ENCODE results near the gene TACC2.

Gene TACC2

GRCh38 chr10:122282909-122283308, 293.9 kb downstream of the TACC2 start:
- no peak for DNase-seq

GRCh38 chr10:122285506-122286444, 296.8 kb downstream of the TACC2 start:
- DNase-seq = no peak

- DNase-seq = no peak
Measured at GRCh38 chr10:122286867-122287266, 297.9 kb downstream of the TACC2 start.

- no peak for DNase-seq
Measured at GRCh38 chr10:122287570-122287969, 298.6 kb downstream of the TACC2 start.

- no peak for DNase-seq
Measured at GRCh38 chr10:122288262-122288661, 299.3 kb downstream of the TACC2 start.

- DNase-seq = no peak
Measured at GRCh38 chr10:122288917-122289316, 300.0 kb downstream of the TACC2 start.

GRCh38 chr10:122290334-122290733, 301.4 kb downstream of the TACC2 start:
- no peak for DNase-seq

- no peak for DNase-seq
Measured at GRCh38 chr10:122290833-122291532, 302.0 kb downstream of the TACC2 start.

- DNase-seq = no peak
Measured at GRCh38 chr10:122291739-122292138, 302.8 kb downstream of the TACC2 start.

GRCh38 chr10:122292376-122292775, 303.4 kb downstream of the TACC2 start:
- DNase-seq = no peak

GRCh38 chr10:122293156-122293960, 304.4 kb downstream of the TACC2 start:
- DNase-seq = no peak

GRCh38 chr10:122293961-122294380, 305.0 kb downstream of the TACC2 start:
- no peak for DNase-seq

- DNase-seq = no peak
Measured at GRCh38 chr10:122294511-122295450, 305.8 kb downstream of the TACC2 start.

- DNase-seq = no peak
Measured at GRCh38 chr10:122295451-122295809, 306.5 kb downstream of the TACC2 start.

- DNase-seq = no peak
Measured at GRCh38 chr10:122296363-122297120, 307.6 kb downstream of the TACC2 start.

- no peak for DNase-seq
Measured at GRCh38 chr10:122297583-122297982, 308.6 kb downstream of the TACC2 start.

GRCh38 chr10:122298206-122298597, 309.2 kb downstream of the TACC2 start:
- no peak for DNase-seq

GRCh38 chr10:122298598-122299301, 309.8 kb downstream of the TACC2 start:
- no peak for DNase-seq

GRCh38 chr10:122299423-122300075, 310.6 kb downstream of the TACC2 start:
- DNase-seq = no peak

Data from cortex of kidney (tissue), 1 donor.